Measurements from ENCODE around the gene HOMER2.

HOMER2 gene

DNA sequence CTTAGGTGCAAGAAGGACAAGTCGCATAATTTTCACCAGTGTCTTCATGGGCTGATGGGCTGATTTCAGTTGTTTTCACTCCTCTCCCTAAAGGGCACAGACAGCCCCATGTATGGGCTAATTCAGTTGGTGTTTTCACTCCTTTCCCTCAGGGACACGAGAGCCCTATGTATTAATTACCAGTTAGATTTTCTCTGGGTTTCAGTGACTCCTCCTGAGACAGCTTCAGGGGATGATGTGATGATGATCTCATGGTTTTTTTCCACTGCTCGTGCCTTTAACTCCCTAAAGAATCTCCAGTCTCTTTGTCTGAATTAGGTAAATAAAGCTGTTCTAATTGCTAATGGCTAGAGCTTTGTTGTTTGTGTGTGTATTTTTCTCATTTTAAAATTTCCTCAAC, 43.4 kb upstream of the HOMER2 start:
- no peaks in the 10 kb centered on the region for H3K27me3 ChIP-seq (ENCODE audit: insufficient read depth, poor library complexity, severe bottlenecking)
- DNase-seq (ENCODE audit: low spot score) (no peak), ATAC-seq (ENCODE audit: low read depth) (no peak)
- peaks cover 2% of the 10 kb centered on the region for H3K4me1 ChIP-seq (ENCODE audit: insufficient read depth, poor library complexity, severe bottlenecking)
- no peak overlapping the region for H3K27ac ChIP-seq (ENCODE audit: poor library complexity, severe bottlenecking)
- H3K4me3 ChIP-seq (ENCODE audit: severe bottlenecking): no peak overlapping the region
- H3K9me3 ChIP-seq (ENCODE audit: severe bottlenecking): no peaks in the 10 kb centered on the region
- TF ChIP-seq, protein P1, sequence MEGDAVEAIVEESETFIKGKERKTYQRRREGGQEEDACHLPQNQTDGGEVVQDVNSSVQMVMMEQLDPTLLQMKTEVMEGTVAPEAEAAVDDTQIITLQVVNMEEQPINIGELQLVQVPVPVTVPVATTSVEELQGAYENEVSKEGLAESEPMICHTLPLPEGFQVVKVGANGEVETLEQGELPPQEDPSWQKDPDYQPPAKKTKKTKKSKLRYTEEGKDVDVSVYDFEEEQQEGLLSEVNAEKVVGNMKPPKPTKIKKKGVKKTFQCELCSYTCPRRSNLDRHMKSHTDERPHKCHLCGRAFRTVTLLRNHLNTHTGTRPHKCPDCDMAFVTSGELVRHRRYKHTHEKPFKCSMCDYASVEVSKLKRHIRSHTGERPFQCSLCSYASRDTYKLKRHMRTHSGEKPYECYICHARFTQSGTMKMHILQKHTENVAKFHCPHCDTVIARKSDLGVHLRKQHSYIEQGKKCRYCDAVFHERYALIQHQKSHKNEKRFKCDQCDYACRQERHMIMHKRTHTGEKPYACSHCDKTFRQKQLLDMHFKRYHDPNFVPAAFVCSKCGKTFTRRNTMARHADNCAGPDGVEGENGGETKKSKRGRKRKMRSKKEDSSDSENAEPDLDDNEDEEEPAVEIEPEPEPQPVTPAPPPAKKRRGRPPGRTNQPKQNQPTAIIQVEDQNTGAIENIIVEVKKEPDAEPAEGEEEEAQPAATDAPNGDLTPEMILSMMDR (IDR thresholded peaks at IDR 0.05; ENCODE audit: poor library complexity, severe bottlenecking): no peak
- H3K36me3 ChIP-seq (ENCODE audit: low read depth): peaks cover 3% of the 10 kb centered on the region

DNA sequence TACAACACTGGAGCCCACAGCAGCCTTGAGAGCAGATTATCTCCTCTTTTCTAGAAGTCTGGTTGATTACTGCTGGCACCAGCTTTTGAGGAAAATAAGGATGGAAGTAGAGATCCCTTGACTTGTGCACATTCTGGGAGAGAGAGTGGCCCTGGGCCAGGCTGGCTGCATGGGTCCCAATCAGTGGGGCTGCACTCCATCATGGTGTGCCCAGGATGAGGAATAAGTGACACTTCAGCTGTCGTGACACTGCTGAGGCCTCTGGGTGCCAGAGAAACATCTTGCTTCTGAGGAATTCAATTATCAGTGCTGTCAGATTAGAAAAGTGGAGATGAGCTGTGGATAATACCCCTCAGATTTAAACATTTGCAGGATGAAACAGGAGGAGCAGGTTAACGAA, 42.6 kb upstream of the HOMER2 start:
- Histone ChIP-seq H3K4me3 (ENCODE audit: severe bottlenecking) (no peak overlapping the region), H3K4me1 (ENCODE audit: insufficient read depth, poor library complexity, severe bottlenecking) (peaks cover 1% of the 10 kb centered on the region), H3K27me3 (ENCODE audit: insufficient read depth, poor library complexity, severe bottlenecking) (no peaks in the 10 kb centered on the region), H3K36me3 (ENCODE audit: low read depth) (peaks cover 8% of the 10 kb centered on the region), H3K9me3 (ENCODE audit: severe bottlenecking) (no peaks in the 10 kb centered on the region), H3K27ac (ENCODE audit: poor library complexity, severe bottlenecking) (no peak overlapping the region)
- TF ChIP-seq, protein P1 (IDR thresholded peaks at IDR 0.05; ENCODE audit: poor library complexity, severe bottlenecking): no peak
- no peak for DNase-seq (ENCODE audit: low spot score)
- ATAC-seq (ENCODE audit: low read depth): no peak; the same call in 2 of the 3 replicates

DNA sequence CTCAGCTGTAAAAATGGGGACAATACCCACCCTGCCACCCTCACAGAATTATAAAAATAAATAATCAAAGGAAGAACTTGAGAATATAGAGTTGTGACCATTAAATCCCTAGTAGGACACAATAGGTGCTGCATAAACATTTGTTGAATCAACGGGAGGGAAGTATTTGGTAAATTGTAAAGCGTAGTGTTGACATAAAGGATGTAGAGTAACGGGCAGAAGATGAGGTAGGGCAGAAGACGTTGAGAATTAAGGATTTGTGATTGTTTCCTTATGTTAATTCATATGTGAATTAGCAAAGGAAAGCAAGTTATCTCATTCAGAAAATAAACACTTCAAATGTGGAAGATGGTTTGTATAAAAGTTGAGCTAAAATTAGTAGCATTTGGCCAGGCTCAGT, 40.6 kb upstream of the HOMER2 start:
- no peaks in the 10 kb centered on the region for H3K27me3 ChIP-seq (ENCODE audit: insufficient read depth, poor library complexity, severe bottlenecking)
- no peak overlapping the region for H3K27ac ChIP-seq (ENCODE audit: poor library complexity, severe bottlenecking)
- no peaks in the 10 kb centered on the region for H3K9me3 ChIP-seq (ENCODE audit: severe bottlenecking)
- H3K4me1 ChIP-seq (ENCODE audit: insufficient read depth, poor library complexity, severe bottlenecking): no peaks in the 10 kb centered on the region
- H3K4me3 ChIP-seq (ENCODE audit: severe bottlenecking): no peak overlapping the region
- peaks cover 26% of the 10 kb centered on the region for H3K36me3 ChIP-seq (ENCODE audit: low read depth)
- TF ChIP-seq, protein P1 (IDR thresholded peaks at IDR 0.05; ENCODE audit: poor library complexity, severe bottlenecking): no peak
- ATAC-seq (ENCODE audit: low read depth): no peak
- DNase-seq (ENCODE audit: low spot score): no peak

DNA sequence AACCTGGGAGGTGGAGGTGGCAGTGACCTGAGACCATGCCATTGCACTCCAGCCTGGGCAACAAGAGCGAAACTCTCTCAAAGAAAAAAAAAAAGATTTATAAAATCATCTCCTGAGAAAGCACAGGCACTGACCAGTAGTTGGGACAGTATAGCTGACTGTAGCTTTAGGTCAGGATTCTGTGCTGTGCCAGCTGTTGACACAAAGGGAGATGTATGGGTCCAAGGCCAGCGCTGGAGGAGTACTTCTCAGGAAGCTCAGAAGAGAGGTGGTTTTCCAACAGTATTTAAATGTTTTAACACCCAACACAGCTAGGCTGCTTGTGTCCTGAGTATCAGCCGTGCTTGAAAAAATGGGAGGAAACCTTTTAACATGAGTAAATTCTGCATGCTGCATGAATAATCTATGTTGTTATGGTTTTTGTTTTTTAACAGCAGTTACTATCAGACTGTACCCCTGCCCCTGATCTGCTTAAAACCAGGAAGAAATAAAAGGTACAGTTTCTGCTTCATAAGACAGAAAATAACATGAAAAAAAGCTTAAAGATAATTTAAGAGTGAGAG, 40.0 kb upstream of the HOMER2 start:
- DNase-seq (ENCODE audit: low spot score): no peak
- no peak overlapping the region for H3K4me3 ChIP-seq (ENCODE audit: severe bottlenecking)
- no peak overlapping the region for H3K27ac ChIP-seq (ENCODE audit: poor library complexity, severe bottlenecking)
- TF ChIP-seq, protein P1 (IDR thresholded peaks at IDR 0.05; ENCODE audit: poor library complexity, severe bottlenecking): no peak
- ATAC-seq (ENCODE audit: low read depth): 0 out of 3 replicates have a peak, but pooled peaks have one; percentile 27
- peaks cover 31% of the 10 kb centered on the region for H3K36me3 ChIP-seq (ENCODE audit: low read depth)
- H3K9me3 ChIP-seq (ENCODE audit: severe bottlenecking): no peaks in the 10 kb centered on the region
- no peaks in the 10 kb centered on the region for H3K27me3 ChIP-seq (ENCODE audit: insufficient read depth, poor library complexity, severe bottlenecking)
- H3K4me1 ChIP-seq (ENCODE audit: insufficient read depth, poor library complexity, severe bottlenecking): peaks cover 1% of the 10 kb centered on the region

DNA sequence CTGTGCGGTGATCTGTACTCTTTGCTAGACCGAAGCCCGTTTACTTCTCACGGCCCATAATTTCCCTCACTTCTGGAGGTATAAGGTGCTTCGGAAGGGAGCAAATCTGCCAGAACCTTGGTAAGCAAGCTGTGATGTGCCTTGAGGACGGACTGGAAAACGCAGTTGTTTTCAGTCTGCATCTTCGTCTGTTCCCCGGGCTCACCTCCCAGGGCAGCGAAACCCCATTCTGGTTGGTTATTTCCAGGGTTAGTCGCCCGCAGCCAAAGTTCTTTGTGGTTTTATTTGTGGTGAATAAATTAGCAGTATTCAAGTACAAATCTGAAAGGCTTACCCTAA, 33.9 kb upstream of the HOMER2 start:
- TF ChIP-seq, protein P1 (IDR thresholded peaks at IDR 0.05; ENCODE audit: poor library complexity, severe bottlenecking): no peak
- H3K4me1 ChIP-seq (ENCODE audit: insufficient read depth, poor library complexity, severe bottlenecking): peaks cover 15% of the 10 kb centered on the region
- H3K27me3 ChIP-seq (ENCODE audit: insufficient read depth, poor library complexity, severe bottlenecking): no peaks in the 10 kb centered on the region
- H3K36me3 ChIP-seq (ENCODE audit: low read depth): peaks cover 37% of the 10 kb centered on the region
- H3K9me3 ChIP-seq (ENCODE audit: severe bottlenecking): no peaks in the 10 kb centered on the region
- no peak for DNase-seq (ENCODE audit: low spot score)
- peak; percentile 26; the same call in 2 of the 3 replicates for ATAC-seq (ENCODE audit: low read depth)
- H3K4me3 ChIP-seq (ENCODE audit: severe bottlenecking): peak overlapping the region; percentile 80
- peak overlapping the region; percentile 39 for H3K27ac ChIP-seq (ENCODE audit: poor library complexity, severe bottlenecking)

All from RWPE2 (cell line).